NCI-H1417 treated with DMSO at 0.1 percent for 48 hours (cell line): ENCODE measurements around the gene RNF213.

Source experiments
- DNase-seq: peaks from one replicate; lab custom pipeline; 2025; lab: John Stamatoyannopoulos, UW

The RNF213 gene

DNA sequence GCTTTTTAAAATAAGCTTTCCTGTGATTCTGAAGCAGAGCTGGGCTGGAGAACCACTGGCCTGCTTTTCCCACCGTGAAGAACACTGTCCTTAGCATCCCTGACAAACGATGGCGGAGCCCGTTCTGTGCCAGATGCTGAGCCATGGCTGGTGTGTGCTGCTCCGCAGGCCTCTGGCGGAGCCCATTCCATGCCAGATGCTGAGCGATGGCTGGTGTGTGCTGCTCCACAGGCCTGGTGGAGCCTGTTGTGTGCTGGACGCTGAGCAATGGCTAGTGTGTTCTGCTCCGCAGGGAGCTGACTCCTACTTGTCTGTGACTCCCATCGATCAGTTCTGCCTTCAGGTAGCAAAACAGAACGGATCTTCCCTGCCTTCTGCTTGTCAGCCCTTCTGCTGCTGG lies 158.6 kb downstream of the RNF213 start:
- no peak for DNase-seq

GRCh38 chr17:80421381-80422090 lies 160.9 kb downstream of the RNF213 start:
- no peak for DNase-seq

DNA sequence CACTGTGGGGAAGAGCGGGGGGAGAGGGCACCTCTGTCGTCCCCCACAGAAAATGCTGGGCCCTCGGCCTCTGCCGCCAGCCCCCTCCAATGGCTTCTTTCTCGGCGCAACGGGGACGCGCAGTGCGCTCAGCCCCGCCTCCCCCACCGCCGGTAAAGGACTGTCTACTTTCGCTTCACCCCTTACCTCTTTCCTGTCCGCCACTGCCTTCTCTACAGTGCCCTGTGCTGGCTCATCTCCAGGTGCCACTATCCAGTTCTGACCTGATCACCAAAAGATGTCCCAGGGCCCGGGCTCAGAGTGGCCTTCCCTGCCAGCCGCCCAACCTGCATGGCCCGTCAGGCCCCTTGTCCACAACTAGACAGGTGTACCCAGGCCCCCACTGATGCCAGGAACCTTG lies 161.6 kb downstream of the RNF213 start:
- no peak for DNase-seq

- no peak for DNase-seq
Observed at GRCh38 chr17:80422981-80423380, 162.3 kb downstream of the RNF213 start.

- DNase-seq: no peak
Observed at GRCh38 chr17:80423536-80424225, 163.0 kb downstream of the RNF213 start.

GRCh38 chr17:80424261-80424660 lies 163.6 kb downstream of the RNF213 start:
- DNase-seq: no peak

DNA sequence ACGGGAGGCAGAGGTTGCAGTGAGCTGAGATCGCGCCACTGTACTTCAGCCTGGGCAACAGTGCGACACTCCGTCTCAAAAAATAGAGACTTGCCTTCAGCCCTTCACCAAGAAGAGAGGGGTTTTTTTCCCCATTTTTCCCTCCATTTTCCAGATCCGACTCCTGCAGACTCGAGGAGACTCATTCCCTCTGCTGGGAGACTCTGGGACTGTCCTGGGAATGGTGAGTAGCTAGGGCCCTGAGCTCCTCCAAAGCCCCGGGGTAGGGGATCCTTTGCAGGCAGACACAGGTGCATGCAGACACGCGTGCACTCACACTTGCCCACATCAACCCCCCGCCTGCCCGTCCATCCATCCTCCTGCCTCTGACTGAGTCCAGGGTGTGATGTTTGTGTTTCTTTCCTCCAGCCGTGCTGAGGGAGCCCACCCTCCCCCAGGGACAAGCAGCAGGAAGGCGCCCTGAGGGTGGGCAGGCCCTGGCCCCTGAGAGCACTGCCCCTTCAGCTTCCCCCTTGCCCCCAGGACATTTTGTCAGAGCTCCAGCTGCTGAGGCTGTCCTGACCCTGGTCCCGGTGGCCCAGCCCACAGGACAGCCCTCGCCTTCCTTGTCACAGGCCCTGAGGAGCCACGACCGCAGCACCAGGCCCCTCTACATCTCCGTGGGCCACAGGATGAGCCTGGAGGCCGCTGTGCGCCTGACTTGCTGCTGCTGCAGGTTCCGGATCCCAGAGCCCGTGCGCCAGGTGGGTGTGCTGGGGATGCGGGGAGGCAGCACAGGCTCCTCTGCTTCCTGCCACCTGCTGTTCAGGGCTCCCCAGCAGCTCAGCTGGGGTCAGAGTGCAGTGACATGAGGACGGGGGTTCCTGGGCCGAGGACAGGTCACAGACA lies 164.5 kb downstream of the RNF213 start:
- no peak for DNase-seq

DNA sequence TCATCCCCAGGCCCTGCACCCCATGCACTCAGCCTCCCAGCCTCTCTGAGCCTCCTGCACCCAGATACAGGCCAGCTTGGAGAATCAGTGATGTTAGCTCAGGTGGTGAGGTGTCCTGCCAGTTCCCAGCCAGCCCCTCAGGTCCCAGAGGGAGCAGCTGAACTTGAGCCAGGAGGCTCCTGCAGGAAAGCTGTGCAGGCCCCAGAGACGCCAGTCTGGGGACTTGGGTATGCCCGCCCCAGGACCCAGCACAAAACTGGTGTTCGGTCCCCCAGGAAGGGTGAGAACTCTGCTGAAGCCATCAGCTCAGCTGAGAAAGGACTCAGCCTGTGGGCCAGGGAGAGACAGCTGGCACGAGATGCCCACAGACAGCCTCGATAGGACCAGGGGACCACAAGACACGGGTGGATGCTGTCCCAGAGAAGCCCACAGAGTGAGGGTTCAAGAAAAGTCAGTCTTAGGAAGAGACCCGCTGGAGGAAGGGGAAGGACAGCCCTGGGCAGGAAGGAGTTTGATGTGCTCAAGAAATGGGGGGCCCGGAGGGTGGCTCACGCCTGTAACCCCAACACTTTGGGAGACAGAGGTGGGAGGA lies 165.3 kb downstream of the RNF213 start:
- no peak for DNase-seq

GRCh38 chr17:80426671-80427326 lies 166.1 kb downstream of the RNF213 start:
- no peak for DNase-seq

GRCh38 chr17:80427366-80428282 lies 167.0 kb downstream of the RNF213 start:
- DNase-seq: no peak

GRCh38 chr17:80428363-80428762 lies 167.7 kb downstream of the RNF213 start:
- no peak for DNase-seq

DNA sequence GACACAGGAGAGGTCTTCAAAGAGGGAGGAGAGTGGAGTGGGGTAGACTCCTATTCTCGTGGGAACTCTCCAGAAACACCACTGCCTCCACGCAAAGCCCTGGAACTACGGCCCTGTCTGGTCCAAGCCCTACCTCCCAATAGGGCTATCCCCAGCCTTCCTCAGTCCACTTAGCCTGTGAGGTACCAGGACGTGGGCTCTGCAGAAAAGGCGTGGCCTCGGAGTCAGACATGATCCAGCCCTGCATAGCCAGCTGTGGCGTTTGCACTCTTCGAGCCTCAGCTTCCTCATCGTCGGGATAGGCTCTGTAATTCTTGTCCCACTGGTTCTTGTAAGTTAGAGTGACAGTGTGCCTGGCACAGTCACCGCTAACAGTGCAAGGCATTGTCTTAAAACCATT lies 168.1 kb downstream of the RNF213 start:
- DNase-seq: no peak

- no peak for DNase-seq
Observed at GRCh38 chr17:80429356-80430275, 169.0 kb downstream of the RNF213 start.

DNA sequence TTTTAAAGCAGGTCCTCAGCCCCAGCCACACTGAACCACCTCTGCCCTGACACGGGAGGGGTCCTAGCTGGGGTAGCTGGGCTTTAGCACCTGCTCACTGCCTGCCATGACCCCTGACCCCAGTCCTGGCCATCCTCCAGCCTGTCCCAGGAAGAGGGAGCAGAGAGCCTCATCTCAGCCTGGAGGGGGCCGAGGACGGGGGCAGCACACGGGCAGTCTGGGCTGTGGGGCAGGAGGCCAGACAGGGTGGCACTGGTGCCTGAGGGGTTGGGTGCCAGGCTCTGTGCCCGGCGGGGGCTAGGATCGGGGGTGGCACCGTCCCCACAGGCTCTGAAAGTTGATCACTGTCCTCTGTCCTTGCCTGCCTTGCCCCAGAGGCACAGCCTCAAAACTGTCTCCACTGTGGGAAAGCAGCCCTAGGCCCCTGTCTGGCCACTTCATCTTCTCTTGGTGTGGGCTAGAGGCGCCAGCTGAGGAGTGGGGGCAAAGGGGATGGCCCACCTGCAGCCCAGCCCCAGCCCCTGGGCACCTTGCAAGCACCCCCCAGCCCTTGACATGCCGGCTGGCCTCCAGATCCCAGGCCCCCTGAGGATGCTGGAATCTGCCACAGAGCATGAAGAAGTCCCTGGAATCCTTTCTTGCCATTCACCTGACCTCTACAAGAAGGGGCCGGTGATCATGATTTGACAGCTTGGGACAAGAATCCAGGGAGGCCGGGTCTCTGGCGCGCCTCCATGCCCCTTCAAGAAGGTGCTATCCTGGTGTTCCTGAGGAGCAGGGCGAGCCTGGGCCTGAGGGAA lies 170.0 kb downstream of the RNF213 start:
- no peak for DNase-seq

DNA sequence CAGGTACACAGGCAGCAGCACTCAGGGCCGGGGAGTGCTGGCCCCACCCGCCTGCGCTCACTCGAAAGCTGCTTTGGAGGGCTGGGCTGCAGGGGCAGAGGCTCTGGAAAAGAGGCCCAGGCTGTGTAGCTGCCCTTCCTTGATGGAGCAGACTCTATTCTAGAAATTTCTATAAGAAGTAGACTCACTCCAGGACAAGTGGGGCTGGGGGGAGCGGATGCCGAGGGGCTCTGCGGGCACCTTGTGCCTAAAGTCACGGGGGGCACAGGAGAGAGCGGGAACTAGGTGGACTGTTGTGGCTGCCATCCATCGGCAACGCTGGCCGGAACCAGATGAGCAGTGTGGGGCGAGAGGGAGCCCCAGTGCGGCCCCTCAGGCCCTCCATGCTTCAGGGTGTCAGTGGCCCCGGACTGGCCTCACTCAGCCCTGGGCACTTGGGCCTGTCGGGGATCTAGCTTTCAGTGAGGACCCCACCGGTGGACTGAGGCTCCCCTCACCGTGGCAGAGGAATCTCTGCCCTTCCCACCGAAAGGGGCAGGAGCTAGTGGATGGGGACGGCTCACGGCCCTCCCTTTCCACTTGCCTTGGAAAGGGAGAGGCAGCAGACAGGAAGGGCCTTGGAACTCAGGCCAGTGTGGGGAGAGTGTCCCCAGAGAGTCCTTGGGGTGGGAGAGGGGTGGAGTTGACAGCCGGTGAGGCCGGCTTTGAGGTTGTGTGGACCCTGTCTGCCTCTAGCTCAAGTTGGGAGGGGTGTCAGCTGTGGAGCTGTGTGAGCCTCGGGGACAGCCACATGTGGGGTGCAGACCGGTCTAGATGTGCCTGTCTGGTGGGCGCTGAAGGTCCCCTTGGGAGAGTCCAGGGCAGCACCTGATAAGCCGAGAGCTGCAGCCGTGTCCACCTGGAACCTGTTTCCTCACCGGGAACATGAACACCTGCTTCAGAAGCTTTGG lies 170.9 kb downstream of the RNF213 start:
- no peak for DNase-seq

DNA sequence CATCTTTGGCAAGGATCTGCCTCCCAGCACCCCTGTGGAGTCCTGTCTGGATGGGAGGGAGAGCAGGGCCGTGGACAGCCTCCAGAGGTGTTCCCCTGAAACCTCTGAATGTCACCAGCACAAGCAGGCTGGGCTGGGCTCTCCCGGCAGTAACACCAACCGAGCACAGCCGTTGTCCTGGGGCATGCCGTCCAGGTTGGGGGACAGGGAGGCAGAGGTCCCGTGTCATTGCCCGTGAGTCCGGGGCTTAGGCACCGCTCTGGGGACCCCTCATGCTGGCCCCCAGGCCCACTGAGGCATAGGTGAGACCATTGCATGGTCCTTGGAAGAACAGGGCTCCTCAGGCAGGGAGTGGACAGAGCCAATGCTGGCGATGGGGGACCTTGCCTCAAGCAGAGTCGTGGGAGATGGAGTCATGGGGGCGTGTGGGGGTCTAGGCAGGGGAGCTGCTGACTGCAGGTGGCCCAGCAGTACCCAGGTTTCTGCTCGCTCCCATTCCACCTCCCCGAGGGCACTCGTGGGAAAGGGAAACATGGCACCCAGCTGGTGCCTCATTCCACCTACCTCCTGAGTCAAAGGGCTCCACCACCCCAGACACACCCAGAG lies 171.8 kb downstream of the RNF213 start:
- no peak for DNase-seq

- no peak for DNase-seq
Observed at GRCh38 chr17:80432961-80433550, 172.4 kb downstream of the RNF213 start.
